ENCODE results near the gene TTYH2.

The TTYH2 gene

GRCh38 chr17:74176546-74177001 is 36.8 kb upstream of the TTYH2 start:
- TF ChIP-seq CTCF (IDR thresholded peaks at IDR 0.05; ENCODE audit: insufficient read depth, low read depth, low read length, missing control alignments) = peak; percentile 85
- DNase-seq (ENCODE audit: low read depth) = peak; percentile 60
- no peak overlapping the region for H3K4me3 ChIP-seq (ENCODE audit: low read length)

GRCh38 chr17:74177018-74177450 is 36.3 kb upstream of the TTYH2 start:
- peak; percentile 70 for DNase-seq (ENCODE audit: low read depth)
- no peak for TF ChIP-seq CTCF (IDR thresholded peaks at IDR 0.05; ENCODE audit: insufficient read depth, low read depth, low read length, missing control alignments)
- no peak overlapping the region for H3K4me3 ChIP-seq (ENCODE audit: low read length)

GRCh38 chr17:74179576-74179975 is 33.8 kb upstream of the TTYH2 start:
- no peak for TF ChIP-seq CTCF (IDR thresholded peaks at IDR 0.05; ENCODE audit: insufficient read depth, low read depth, low read length, missing control alignments)
- DNase-seq (ENCODE audit: low read depth) = no peak
- H3K4me3 ChIP-seq (ENCODE audit: low read length) = no peak overlapping the region

GRCh38 chr17:74180336-74180735 is 33.0 kb upstream of the TTYH2 start:
- no peak for DNase-seq (ENCODE audit: low read depth)
- TF ChIP-seq CTCF (IDR thresholded peaks at IDR 0.05; ENCODE audit: insufficient read depth, low read depth, low read length, missing control alignments) = no peak
- H3K4me3 ChIP-seq (ENCODE audit: low read length) = no peak overlapping the region

GRCh38 chr17:74181341-74181740 is 32.0 kb upstream of the TTYH2 start:
- no peak overlapping the region for H3K4me3 ChIP-seq (ENCODE audit: low read length)
- no peak for DNase-seq (ENCODE audit: low read depth)
- TF ChIP-seq CTCF (IDR thresholded peaks at IDR 0.05; ENCODE audit: insufficient read depth, low read depth, low read length, missing control alignments) = no peak

GRCh38 chr17:74182041-74182723 is 31.2 kb upstream of the TTYH2 start:
- no peak for TF ChIP-seq CTCF (IDR thresholded peaks at IDR 0.05; ENCODE audit: insufficient read depth, low read depth, low read length, missing control alignments)
- H3K4me3 ChIP-seq (ENCODE audit: low read length) = no peak overlapping the region
- no peak for DNase-seq (ENCODE audit: low read depth)

GRCh38 chr17:74183411-74183810 is 30.0 kb upstream of the TTYH2 start:
- no peak overlapping the region for H3K4me3 ChIP-seq (ENCODE audit: low read length)
- DNase-seq (ENCODE audit: low read depth) = no peak
- TF ChIP-seq CTCF (IDR thresholded peaks at IDR 0.05; ENCODE audit: insufficient read depth, low read depth, low read length, missing control alignments) = no peak
